Aorta (tissue), 5 donors: Measurements from ENCODE around the gene GABRR3. TPM values are rescaled to one million over a fixed set of nuclear protein-coding genes. Genes with fewer than 3 reads are reported as not detected.
A peak's percentile ranks its signal among the peaks of the same experiment; 100 is the strongest.

Source experiments
- ATAC-seq: fragments of 200-7000 bp; cut with Tn5 transposase; one replicate; pipeline ENCODE4 v1.9.1; 2022; ENCODE audit warnings: moderate library complexity; ENCODE audit not compliant: low FRiP score
- DNase-seq, 2 donors: peaks; one replicate each; pipeline ENCODE4 v3.0.0-alpha.2; 2020
- H3K27ac ChIP-seq, 2 donors: one replicate each; pipeline ENCODE4 v1.5.1; 2013; ENCODE audit warnings: low read length in 2 of 2, mild to moderate bottlenecking in 2 of 2, moderate library complexity in 2 of 2, control low read depth in 1 of 2, inconsistent platforms in 1 of 2, low read depth in 1 of 2
- H3K27me3 ChIP-seq, 2 donors: one replicate each; pipeline ENCODE4 v1.6.1; 2013; ENCODE audit warnings: control low read depth in 1 of 2, low read length in 1 of 2, mild to moderate bottlenecking in 1 of 2, moderate library complexity in 1 of 2; ENCODE audit not compliant: insufficient read depth in 2 of 2, control insufficient read depth in 1 of 2
- H3K36me3 ChIP-seq, 2 donors: one replicate each; pipeline ENCODE4 v1.6.1; 2013; ENCODE audit warnings: control low read depth in 1 of 2, low read length in 1 of 2, mild to moderate bottlenecking in 1 of 2; ENCODE audit not compliant: insufficient read depth in 2 of 2, control insufficient read depth in 1 of 2
- H3K4me1 ChIP-seq, 2 donors: one replicate each; pipeline ENCODE4 v1.6.1; 2013; ENCODE audit warnings: low read length in 2 of 2, control low read depth in 1 of 2, mild to moderate bottlenecking in 1 of 2, moderate library complexity in 1 of 2; ENCODE audit not compliant: insufficient read depth in 2 of 2, control insufficient read depth in 1 of 2
- H3K4me3 ChIP-seq, 2 donors: one replicate each; pipeline ENCODE4 v1.5.1; 2013; ENCODE audit warnings: low read length in 2 of 2, control low read depth in 1 of 2, mild to moderate bottlenecking in 1 of 2
- H3K9me3 ChIP-seq: one replicate; pipeline ENCODE4 v1.6.1; 2013; ENCODE audit warnings: mild to moderate bottlenecking, low read length; ENCODE audit not compliant: control insufficient read depth
- WGBS, 2 donors: extraction: QIAGEN DNeasy Blood & Tissue Kit; methylation state at CpG; one replicate each; pipeline ENCODE4 v1.1.7; 2013; 5-methylcytosine and 5-hydroxymethylcytosine counted together
- intact Hi-C, 2 donors: fragments of 100-400 bp; cut with DNase I; formaldehyde crosslinking; loops; one replicate each; pipeline versions ENCODE4 v1.14.2 to v1.15.0; 2022
- polyA plus RNA-seq, 2 donors: library from polyadenylated mRNA; stranded (reverse); fragments of 200-250 nt; gene quantifications; one replicate each; pipeline ENCODE4 v1.2.3, GENCODE V29; 2013
- total RNA-seq, 2 donors: library from RNA; stranded (reverse); fragmentation: NEBNext Ultra II Directional; extraction: Animal tissue kit (Norgen Biotek cat#: 25700); gene quantifications; one replicate each; pipeline ENCODE4 v1.2.1, GENCODE V29; 2021
- donor health status: healthy with polysubstance abuse.
- donor health status: Bipolar disorder and iron deficiency.
- donor health status: DM: no; HTN: no; CAD: no.
- donor health status: DM: no; HTN: no; CAD: no.
- donor health status: DM: yes; HTN: yes; CAD: no.

GABRR3 gene
- total and polyA plus RNA-seq, 4 donors = not detected

GRCh38 chr3:98027085-98027446 lies 8.0 kb downstream of the GABRR3 start:
- no peaks in the 10 kb centered on the region for H3K4me1 ChIP-seq
- H3K27ac ChIP-seq = no peak overlapping the region
- no peak overlapping the region for H3K4me3 ChIP-seq
- DNase-seq (no peak), ATAC-seq (no peak)
- H3K36me3 ChIP-seq = no peaks in the 10 kb centered on the region
- no peaks in the 10 kb centered on the region for H3K27me3 ChIP-seq
- no peaks in the 10 kb centered on the region for H3K9me3 ChIP-seq
- intact Hi-C loops = no loop called here
- 30 to 42% methylated on average over 1 of the region's 1 CpG for WGBS, 2 donors

GRCh38 chr3:98026425-98027084 lies 8.6 kb downstream of the GABRR3 start:
- no peaks in the 10 kb centered on the region for H3K9me3 ChIP-seq
- no peak overlapping the region for H3K4me3 ChIP-seq
- H3K36me3 ChIP-seq = no peaks in the 10 kb centered on the region
- intact Hi-C loops = no loop called here
- H3K27me3 ChIP-seq = no peaks in the 10 kb centered on the region
- WGBS, 2 donors = 85 to 87% methylated on average over 5 of the region's 5 CpGs
- DNase-seq (no peak), ATAC-seq (no peak)
- H3K27ac ChIP-seq = no peak overlapping the region
- H3K4me1 ChIP-seq = no peaks in the 10 kb centered on the region

DNA sequence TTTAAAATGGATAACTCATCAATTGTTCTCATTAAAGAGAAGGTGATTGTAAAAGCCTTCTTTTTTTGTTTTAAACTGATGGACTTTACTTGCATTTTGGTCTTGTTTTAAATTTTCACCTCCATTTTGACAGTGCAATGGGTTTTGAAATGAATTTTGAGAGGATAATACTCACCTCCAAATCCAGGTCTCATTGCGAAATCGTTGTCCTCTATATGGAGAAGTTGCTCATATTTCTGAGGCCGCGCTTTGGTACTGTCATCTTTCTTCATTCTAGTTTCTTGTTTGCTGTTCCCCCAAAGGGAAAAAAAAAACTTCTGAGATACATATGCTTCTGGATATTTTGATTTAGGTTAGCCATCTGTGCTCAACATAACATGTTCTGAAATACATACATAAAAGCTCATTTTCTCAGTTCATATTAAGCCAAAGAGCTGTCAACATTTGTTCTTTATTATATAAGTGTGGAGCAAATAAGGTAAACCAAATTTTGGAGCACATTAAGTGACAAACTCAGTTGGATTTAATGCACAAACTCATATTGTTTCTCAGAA lies 9.6 kb downstream of the GABRR3 start:
- intact Hi-C loops = no loop called here
- ATAC-seq = no peak
- DNase-seq = no peak
- Histone ChIP-seq H3K36me3 (no peaks in the 10 kb centered on the region), H3K4me1 (no peaks in the 10 kb centered on the region), H3K9me3 (no peaks in the 10 kb centered on the region), H3K27ac (no peak overlapping the region), H3K4me3 (no peak overlapping the region), H3K27me3 (peaks cover 0 to under 1% of the 10 kb centered on the region in 2 donors)
- WGBS, 2 donors = 94 to 95% methylated on average over 4 of the region's 4 CpGs

DNA sequence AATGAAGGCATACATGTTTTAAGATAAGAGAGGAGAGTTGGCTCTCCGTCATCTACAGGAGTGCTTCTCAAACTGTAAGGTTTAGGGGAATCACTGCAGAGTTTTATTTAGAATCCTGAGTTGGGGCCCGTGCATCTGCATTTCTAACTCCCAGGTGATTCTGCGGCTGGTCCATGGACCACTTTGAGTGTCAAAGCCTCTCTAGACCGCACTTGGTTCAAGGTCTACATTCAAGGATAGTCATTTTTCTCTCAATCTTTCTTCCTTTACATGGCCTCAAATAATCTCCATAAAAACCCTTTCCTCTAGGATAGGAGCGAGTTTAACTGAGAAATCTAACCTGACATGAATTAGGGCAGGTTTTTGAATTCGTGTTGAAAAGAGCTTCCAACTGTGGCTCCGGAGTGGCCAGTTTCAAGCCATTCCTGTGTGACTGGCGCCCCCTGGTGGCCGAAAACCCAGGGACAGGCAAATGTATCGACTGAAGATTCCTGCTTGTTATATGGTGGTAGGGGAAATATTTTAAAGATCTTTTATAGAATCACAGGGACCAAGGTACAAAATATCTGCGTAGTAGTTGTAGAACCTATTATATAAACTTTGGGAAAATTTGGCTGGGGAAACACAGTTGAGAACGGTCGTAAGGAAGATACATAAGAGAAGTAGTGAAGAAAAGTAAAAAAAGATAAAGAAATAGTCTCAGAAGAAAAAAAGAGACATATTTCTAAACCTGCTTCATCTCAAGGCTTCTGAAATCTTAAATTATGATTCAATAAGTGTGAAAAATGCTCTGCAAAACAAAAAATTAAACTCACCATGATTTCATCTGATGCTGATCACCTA lies 11.9 kb downstream of the GABRR3 start:
- ATAC-seq = peak; percentile 86
- Histone ChIP-seq H3K9me3 (no peaks in the 10 kb centered on the region), H3K4me3 (no peak overlapping the region), H3K36me3 (no peaks in the 10 kb centered on the region), H3K27me3 (peaks cover 0 to 2% of the 10 kb centered on the region in 2 donors), H3K27ac (no peak overlapping the region), H3K4me1 (no peaks in the 10 kb centered on the region)
- intact Hi-C loops = loop anchor here (1.0 kb wide), 1 partner anchor 230 kb away; no protein-coding TSS in a partner anchor
- peak; percentile 90 to 98 for DNase-seq
- 23 to 25% methylated on average over 13 of the region's 13 CpGs for WGBS, 2 donors

- no peaks in the 10 kb centered on the region for H3K36me3 ChIP-seq
- H3K4me1 ChIP-seq = no peaks in the 10 kb centered on the region
- no peaks in the 10 kb centered on the region for H3K9me3 ChIP-seq
- no peak for ATAC-seq
- DNase-seq = no peak
- H3K27ac ChIP-seq = no peak overlapping the region
- intact Hi-C loops = no loop called here
- H3K27me3 ChIP-seq = peaks cover 0 to 2% of the 10 kb centered on the region in 2 donors
- 44 to 49% methylated on average over 5 of the region's 5 CpGs for WGBS, 2 donors
- H3K4me3 ChIP-seq = no peak overlapping the region
Measured at GRCh38 chr3:98021830-98022560, 13.1 kb downstream of the GABRR3 start.

GRCh38 chr3:98020412-98020811 lies 14.7 kb downstream of the GABRR3 start:
- intact Hi-C loops = no loop called here
- Histone ChIP-seq H3K9me3 (no peaks in the 10 kb centered on the region), H3K27me3 (peaks cover 0 to 2% of the 10 kb centered on the region in 2 donors), H3K36me3 (no peaks in the 10 kb centered on the region), H3K4me1 (no peaks in the 10 kb centered on the region), H3K4me3 (no peak overlapping the region), H3K27ac (no peak overlapping the region)
- DNase-seq (no peak), ATAC-seq (no peak)
- WGBS, 2 donors = 67 to 86% methylated on average over 4 of the region's 4 CpGs

DNA sequence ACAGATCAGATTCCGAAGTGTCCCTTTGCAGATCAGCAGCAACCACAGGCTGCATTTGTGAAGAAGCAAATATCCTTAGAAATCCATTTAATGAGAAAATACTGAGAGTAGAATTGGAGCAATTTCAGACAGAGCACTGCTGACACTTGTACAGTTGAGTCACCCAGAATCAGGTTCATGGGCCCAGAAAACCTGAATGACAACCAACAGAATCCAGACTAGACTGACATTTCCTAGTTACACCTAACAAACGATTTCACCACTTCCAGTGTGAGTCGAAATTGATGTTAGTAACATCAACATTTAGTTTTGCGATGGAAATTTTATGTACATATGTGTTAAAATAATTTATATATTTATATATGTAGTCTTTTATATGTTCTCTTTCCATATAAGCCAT lies 16.8 kb downstream of the GABRR3 start:
- DNase-seq = no peak
- intact Hi-C loops = no loop called here
- H3K4me3 ChIP-seq = no peak overlapping the region
- no peaks in the 10 kb centered on the region for H3K4me1 ChIP-seq
- H3K36me3 ChIP-seq = no peaks in the 10 kb centered on the region
- H3K27me3 ChIP-seq = peaks cover 0 to 2% of the 10 kb centered on the region in 2 donors
- WGBS, 2 donors = 87 to 91% methylated on average over 4 of the region's 4 CpGs
- no peak overlapping the region for H3K27ac ChIP-seq
- no peaks in the 10 kb centered on the region for H3K9me3 ChIP-seq
- no peak for ATAC-seq

- Histone ChIP-seq H3K36me3 (no peaks in the 10 kb centered on the region), H3K4me3 (no peak overlapping the region), H3K4me1 (no peaks in the 10 kb centered on the region), H3K9me3 (no peaks in the 10 kb centered on the region), H3K27ac (no peak overlapping the region), H3K27me3 (no peaks in the 10 kb centered on the region)
- DNase-seq (no peak), ATAC-seq (no peak)
- 93 to 95% methylated on average over 2 of the region's 2 CpGs for WGBS, 2 donors
- intact Hi-C loops = no loop called here
Measured at GRCh38 chr3:98014268-98014585, 20.9 kb downstream of the GABRR3 start.
